ENCODE data around the gene KCNJ14.

DNA sequence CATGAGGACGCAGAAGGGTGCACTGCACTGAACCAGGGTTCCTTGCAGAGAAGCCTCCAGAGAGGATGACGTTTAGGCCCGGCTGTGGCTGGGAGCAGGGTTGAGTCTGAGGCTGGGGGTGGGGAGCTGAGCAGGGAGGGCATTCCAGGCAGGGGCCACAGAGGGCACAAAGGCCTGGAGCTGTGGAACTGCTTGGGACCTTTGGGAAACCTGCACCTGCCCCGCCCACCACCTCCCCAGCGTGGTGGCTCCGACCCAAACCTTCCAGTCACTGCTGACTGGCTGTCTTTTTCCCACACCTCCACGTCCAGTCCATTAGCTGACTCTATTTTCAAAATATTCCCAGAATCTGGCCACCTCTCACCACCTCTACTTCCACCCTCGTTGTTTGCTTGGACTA is 61.2 kb downstream of the KCNJ14 start:
- TF ChIP-seq, protein P1, sequence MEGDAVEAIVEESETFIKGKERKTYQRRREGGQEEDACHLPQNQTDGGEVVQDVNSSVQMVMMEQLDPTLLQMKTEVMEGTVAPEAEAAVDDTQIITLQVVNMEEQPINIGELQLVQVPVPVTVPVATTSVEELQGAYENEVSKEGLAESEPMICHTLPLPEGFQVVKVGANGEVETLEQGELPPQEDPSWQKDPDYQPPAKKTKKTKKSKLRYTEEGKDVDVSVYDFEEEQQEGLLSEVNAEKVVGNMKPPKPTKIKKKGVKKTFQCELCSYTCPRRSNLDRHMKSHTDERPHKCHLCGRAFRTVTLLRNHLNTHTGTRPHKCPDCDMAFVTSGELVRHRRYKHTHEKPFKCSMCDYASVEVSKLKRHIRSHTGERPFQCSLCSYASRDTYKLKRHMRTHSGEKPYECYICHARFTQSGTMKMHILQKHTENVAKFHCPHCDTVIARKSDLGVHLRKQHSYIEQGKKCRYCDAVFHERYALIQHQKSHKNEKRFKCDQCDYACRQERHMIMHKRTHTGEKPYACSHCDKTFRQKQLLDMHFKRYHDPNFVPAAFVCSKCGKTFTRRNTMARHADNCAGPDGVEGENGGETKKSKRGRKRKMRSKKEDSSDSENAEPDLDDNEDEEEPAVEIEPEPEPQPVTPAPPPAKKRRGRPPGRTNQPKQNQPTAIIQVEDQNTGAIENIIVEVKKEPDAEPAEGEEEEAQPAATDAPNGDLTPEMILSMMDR (IDR thresholded peaks at IDR 0.05): no peak
- no peak for TF ChIP-seq POLR2A (IDR thresholded peaks at IDR 0.05)

All from heart left ventricle (tissue), 13 donors.